Dermis microvascular lymphatic vessel endothelial cell (primary cell): ENCODE data around the gene PLPP3. TPM values are rescaled to one million over a fixed set of nuclear protein-coding genes. Genes with fewer than 3 reads are reported as not detected.
A peak's percentile ranks its signal among the peaks of the same experiment; 100 is the strongest.
"Not testable (repeated sequence)": the region's sequence is repeated elsewhere in the genome, so short reads cannot be mapped to it uniquely, and the experiment has no call there.

Source experiments
- DNase-seq, 2 donors: peaks; one replicate each; pipeline versions ENCODE4 v3.0.0 to v3.0.0-alpha.2; 2010; ENCODE audit warnings: low read depth in 2 of 2
- total RNA-seq: library from RNA; depleted of rRNA; stranded (reverse); fragments of >200 nt; gene quantifications from 2 replicates; pipeline ENCODE4 v1.2.1, GENCODE V29; 2014

PLPP3 gene
- total RNA-seq, result 22.6 and 59.7 TPM in 2 replicates

DNA sequence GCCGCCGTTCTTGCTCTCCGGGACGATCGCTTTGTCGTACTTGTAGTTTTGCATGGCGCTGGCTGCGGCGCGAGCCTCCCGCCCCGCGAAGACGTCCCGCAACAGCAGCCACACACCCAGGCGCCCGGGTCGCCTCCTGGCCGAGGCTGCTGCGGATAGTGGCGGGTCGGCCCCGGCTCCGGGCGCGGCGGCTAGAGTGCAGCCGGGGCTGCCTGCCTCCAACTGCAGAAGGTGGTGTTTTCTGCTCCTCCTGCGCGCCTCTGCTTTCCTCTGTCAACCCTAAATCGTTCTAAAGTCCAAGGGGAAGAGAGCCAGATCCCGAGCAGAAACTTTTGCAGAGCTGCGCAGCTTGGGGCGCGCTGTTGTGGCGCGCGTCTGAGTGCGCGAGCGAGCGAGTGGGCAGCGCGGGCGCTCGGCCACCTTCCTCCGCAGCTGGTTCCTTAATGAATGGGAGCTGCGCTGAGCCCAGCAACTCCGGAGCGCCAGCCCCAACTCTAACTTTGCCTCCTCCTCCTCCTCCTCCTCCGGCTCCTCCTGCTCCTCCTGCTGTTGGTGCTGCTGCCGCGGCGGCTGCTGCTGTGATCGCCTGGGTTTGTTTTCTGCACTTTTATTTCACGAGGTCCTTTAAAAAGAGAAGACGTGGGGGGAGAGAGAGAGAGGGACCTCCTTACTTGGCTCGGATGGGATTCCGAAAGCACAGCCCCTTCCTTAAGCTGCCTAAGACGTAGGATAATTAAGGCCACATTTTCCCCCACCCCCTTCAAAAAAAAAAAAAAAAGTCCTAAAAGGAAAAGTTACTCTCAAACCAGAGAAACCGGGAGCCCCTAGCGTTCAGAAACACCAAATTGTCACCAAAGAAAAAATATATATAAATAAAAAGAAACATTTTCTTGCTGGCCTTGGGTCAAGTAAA lies at the start of gene PLPP3:
Gene PLPP3, minus strand, starts transcription at position 601 of the 913 bp plus-strand sequence. Its CDS starts 547 bp downstream, at position 54.
- DNase-seq, result peak in 1 of 2 donors; percentile 91

DNA sequence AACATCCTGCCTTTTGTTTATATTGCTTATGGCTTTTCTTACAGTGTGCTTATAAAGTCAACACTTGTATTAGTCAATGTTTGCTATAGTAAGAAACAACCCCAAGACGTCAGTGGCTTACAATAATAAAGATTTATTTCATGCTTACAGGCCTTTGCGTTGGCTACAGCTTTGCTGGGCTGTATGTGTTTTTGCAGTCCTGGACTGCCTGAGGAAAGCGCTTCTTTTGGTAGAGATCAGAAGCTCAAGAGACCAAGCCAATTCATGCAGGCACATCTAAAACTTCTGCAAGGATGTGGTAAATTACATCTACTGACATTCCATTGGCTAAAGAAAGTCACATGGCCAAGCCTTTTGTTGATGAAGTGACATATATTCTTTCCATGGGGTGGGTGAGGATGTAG lies 48.3 kb upstream of the PLPP3 start:
- no peak for DNase-seq

DNA sequence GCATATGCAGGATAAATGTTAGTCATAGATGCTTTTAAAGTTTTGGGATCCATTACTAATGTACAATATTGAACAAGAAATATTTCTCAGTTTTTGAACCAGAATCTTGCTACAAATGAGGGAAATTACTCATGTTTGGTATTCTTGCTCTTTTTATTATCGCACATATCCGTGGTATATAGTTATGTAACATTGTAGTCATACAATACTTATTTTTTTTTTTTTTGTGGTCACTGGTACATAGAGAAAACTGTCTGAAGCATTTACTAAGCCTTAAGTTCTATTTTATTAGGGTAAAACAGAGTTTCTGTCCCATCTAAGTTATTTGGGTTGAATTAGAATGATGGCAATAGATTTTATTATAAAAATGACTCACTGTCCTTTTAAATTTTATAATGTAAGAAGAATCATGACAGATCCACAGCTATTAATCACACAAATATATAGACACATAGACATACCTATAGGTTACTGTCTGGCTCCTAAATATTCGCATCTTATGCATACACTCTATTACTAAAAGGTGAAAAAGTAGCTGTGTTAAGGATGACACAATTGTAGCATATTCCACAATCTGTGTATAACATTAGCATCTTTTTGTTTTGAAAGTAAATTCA lies 47.8 kb upstream of the PLPP3 start:
- DNase-seq, result no peak

DNA sequence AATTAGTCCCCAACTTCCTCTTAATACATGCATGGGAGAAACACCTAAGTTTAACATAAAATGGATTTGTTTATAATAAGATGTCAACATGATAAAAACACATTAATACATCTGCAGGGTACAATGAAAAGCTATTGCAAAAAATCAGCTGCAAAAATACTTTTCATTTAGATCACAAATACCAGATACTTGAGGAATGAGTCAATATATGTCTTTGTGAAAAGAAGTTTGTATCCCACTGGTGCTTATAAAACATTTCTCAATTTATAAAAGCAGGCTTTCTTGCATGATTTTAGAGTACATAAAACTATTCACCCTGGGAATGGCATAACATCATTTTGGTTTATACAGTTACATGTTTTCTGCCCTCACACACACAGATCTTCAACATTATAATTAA lies 47.2 kb upstream of the PLPP3 start:
- no peak for DNase-seq

DNA sequence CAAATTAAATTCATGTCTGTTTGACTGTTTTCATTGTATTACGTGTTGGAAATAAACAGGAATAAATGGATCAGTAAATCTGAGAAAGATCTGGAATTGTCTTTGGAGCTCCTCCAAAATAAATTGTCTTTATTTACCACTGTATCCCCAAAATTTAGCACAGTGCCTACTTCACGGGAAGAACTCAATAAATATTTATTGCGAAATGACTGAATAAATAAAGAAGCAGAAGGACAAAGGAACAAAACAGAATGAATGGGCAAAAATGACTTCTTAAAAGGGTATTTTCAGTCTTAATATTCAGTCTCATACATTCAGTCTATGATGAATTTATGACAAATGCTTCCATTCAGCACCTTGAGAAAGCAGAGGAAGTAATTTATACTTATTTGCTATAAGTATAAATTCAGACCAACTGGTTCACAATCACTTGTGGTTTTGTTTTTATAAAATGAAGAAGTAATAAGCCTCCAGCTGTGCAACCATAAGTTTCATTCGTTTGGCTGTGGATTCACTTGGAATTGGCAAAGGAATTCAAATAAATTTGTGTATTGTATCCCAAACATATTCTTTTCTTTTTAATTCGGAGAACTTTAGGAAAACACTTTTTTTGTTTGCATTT lies 46.6 kb upstream of the PLPP3 start:
- DNase-seq, result no peak

DNA sequence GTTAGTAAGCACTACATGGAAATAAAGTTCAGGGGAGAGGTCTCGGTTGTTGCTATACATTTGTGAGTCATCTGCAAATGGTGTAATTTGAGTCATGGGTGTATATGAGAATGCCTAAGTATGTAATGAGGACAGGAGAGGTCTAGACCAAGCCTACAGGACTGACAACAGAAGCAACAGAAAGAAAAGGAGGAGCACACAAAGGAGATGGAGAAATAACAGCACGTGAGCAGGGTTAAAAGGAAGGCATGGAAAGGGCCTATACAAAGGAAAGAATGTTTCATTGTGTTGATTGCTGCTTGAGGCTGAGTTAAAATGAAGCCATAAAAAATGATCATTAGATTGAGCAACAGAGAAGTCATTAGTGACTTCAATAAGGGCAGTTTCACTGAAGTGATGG lies 37.8 kb upstream of the PLPP3 start:
- DNase-seq, result no peak

DNA sequence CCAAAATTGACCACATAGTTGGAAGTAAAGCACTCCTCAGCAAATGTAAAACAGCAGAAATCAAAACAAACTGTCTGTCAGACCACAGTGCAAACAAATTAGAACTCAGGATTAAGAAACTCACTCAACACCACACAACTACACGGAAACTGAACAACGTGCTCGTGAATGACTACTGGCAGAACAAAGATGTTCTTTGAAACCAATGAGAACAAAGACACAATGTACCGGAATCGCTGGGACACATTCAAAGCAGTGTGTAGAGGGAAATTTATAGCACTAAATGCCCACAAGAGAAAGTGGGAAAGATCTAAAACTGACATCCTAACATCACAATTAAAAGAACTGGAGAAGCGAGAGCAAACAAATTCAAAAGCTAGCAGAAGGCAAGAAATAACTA lies 31.4 kb upstream of the PLPP3 start:
- DNase-seq, result not testable (repeated sequence)

DNA sequence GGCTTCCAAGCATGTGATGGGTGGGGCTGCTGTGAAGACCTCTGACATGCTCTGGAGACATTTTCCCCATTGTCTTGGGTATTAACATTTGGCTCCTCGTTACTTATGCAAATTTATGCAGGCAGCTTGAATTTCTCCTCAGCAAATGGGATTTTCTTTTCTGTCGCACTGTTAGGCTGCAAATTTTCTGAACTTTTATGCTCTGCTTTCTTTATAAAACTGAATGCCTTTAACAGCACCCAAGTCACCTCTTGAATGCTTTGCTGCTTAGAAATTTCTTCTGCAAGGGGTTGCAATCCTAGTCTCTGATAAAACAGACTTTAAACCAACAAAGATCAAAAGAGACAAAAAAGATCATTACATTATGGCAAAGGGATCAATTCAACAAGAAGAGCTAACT lies 30.7 kb upstream of the PLPP3 start:
- not testable (repeated sequence) for DNase-seq

DNA sequence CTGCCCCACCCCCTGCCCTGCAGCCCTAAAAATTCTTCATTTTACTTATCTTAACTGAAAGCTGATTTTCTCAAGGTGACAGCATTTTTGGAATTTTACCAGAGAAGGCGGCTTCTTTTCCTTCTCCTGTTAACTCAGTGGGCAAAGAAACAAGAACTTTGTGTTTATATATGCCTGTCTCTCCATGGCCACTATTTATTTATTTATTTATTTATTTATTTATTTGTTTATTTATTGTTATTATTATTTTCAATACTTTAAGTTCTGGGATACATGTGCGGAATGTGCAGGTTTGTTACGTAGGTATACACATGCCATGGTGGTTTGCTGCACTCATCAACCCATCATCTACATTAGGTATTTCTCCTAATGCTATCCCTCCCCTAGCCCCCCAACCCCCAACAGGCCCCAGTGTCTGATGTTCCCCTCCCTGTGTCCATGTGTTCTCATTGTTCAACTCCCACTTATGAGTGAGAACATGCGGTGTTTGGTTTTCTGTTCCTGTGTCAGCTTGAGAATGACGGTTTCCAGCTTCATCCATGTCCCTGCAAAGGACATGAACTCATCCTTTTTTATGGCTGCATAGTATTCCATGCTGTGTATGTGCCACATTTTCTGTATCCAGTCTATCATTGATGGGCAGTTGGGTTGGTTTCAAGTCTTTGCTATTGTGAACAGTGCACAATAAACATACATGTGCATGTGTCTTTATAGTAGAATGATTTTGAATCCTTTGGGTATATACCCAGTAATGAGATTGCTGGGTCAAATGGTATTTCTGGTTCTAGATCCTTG lies 16.2 kb upstream of the PLPP3 start:
- not testable (repeated sequence) for DNase-seq

DNA sequence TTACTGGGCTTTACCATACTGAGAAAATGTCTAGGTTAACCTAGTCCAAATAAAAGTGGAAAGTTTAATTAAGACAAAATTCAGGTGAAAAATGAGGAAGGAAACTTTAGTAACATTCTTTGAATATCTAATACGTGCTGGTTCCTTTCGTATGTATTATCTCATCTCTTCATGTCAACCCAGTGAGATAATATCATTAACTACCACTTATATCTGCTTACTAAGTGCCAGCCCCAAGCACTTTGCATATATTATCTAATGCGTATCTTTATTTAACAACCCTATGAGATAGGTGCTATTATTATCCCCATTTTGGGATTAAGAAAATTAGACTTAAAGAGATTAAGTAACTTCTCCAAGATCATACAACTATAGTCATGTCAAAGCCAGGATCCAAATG lies 12.5 kb upstream of the PLPP3 start:
- DNase-seq, result no peak

DNA sequence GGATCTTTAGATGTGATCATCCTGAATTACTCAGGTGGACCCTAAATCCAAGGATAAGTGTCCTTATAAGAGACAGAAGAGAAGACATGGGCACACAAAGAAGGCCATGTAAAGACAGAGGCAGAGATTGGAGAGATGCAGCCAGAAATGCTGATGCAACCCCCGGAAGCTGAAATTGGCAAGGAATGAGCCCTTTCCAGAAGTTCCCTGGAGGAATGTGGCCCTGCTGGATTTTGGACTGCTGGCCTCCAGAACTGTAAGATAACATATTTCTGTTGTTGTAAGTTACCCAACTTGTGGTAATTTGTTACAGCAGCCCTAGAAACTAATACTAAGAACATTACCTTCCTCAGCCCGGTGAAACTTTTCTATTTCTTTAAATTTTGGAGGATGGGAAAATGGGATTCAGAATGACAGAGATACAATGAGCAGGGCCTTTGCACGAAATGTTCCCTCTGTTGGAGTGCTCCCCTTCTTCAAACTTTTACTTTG lies 11.2 kb upstream of the PLPP3 start:
- DNase-seq, result no peak

DNA sequence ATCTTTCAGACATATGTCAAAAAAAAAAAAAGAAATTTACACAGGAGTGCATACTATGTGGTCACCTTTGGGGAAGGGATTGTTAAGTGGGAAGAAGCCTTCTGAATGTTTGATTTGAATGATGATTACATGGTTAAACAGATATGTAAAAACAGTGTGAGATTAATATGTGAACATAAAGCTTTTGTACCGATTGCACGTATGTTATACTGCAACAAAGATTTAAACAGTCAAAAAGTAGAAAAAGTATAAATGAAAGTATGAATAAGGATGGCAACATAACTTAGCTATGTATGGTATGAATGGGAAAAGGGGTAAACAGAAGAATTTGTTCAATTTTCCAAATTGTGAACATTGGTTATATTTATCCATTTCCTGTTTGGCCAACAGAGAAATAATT lies 10.0 kb upstream of the PLPP3 start:
- no peak for DNase-seq

DNA sequence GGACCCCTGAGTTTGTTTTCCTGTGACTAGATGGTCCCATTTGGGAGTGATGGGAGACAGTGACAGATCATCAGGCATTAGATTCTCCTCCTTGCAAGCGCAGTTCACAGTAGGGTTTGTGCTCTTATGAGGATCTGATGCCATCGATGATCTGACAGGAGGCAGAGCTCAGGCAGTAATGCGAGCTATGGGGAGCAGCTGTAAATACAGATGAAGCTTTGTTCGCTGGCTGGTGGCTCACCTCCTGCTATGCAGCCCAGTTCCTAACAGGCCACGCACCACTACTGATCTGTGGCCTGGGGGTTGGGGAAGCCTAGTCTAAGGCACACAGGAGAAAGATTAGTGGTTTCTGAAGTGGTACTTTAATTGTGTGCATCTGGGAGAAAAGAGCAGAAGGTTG lies 7.1 kb upstream of the PLPP3 start:
- no peak for DNase-seq

DNA sequence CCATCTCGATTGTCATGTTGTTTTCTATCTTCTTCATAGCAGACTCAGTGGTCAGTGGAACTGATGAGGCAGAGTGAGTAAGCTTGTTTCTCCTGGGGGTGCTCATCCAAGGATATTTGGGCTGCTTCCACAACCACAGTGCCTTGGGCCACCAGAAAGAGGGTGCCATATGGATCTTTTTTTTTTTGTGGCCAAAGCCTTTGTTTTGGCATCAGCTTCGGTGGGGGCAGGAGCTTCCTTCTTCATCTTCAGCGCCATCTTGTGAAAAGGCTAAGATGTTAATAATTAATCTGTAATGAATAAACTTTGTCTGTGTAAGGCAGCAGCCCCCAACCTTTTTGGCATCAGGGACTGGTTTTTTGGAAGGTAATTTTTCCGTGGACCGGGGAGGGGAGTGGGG lies 6.6 kb upstream of the PLPP3 start:
- no peak for DNase-seq

DNA sequence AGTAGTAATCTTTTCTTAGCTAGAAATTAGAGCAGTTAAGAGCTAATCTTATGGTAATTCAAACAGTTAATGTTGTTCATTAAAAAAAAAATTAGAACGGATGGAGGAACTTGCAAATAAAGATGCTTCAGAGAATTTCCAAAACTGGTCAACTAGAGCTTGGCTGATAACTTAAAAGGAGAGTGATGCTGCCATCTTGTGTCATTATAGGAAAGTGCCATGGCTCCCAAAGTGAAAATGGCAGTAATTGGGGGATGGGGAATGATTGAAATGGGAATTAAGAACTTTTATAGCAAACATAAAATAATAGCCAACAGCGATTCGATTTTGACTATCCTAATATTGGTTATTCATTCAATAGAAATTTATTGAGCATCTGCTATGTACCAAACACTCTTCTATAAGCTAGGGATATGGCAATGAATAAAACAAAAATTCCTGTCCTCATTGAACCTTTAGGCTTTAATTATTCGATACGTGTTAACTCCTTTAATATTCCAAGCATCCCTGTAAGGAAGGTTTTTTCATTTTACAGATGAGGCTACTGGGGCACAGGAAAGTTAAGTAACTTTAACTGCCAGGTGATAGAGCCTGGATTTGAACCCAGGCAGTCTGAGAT lies 5.7 kb upstream of the PLPP3 start:
- peak; percentile 50 to 70 for DNase-seq

DNA sequence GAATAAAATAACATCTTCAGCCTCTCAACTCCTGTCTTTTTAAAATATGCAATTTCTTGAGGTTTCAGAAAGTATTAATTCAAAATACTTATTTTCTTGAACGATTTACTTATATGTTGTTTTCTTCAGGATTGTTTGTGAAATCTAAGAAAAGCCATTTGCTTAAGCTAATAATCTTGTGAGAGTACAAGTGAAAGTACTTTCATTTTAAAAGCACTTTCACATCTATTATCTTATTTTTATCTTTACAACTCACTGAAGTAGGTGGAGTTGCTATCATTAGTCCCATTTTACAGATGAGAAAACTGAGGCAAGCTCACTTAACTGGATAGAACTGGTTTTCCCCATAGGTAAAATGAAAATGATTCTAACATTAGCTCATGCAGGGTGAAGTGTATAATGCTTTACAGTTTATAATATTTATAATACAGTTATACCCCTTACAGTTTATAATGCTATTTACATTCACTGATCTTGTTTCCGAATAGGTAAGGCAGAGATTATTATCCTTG lies 4.7 kb upstream of the PLPP3 start:
- no peak for DNase-seq

DNA sequence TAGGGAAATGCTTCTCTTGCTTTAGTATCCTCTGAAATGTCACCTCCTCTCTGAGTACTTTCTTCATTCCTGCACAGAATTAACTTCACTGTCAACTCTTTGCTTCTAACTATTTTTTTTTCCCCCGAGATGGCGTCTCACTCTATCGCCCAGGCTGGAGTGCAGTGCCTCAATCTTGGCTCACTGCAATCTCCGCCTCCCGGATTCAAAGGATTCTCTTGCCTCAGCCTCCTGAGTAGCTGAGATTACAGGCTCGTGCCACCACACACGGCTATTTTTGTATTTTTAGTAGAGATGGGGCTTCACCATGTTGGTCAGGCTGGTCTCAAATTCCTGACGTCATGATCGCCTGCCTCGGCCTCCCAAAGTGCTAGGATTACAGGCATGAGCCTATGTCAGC lies 1.4 kb upstream of the PLPP3 start:
- no peak for DNase-seq

DNA sequence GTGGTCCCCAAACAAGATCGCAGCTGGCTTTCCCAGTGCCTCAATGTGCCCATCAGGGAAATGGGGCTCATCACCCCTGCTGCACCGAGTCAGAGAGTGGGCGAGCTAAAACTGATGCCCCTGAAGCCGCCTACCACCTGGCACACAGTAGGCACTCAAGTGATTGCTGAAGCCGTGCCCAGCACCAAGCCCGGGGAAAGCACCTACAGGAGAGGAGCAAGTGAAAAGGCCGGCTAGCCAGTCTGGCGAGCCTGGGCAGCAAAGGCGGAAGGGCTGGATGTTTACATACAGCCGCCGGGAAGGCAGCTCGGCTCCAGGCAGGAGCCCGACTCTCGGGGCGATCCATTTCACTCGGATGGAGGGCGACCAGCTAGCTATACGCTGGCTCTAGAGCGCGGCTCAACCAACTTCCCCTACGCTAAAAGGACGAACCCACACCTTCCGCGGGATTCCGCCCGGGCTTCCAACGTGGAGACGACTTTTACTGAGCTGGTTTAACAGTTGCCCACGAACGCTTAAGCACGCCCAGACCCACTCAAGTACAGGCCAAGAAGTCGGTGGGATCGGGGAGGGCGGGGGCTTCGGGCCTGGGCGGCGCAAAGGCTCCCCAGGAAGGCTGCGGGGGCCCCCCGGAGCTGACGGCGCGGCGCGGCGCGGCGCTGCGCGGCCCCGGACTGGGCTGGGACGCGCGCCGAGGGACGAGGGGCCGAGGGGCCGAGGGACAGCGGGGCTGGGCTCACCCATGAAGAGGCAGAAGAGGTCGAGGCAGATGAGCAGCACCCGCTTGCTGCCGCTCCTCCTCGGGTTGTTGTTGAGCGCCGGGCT lies 1.0 kb downstream of the PLPP3 start:
- peak; percentile 36 to 80 for DNase-seq

DNA sequence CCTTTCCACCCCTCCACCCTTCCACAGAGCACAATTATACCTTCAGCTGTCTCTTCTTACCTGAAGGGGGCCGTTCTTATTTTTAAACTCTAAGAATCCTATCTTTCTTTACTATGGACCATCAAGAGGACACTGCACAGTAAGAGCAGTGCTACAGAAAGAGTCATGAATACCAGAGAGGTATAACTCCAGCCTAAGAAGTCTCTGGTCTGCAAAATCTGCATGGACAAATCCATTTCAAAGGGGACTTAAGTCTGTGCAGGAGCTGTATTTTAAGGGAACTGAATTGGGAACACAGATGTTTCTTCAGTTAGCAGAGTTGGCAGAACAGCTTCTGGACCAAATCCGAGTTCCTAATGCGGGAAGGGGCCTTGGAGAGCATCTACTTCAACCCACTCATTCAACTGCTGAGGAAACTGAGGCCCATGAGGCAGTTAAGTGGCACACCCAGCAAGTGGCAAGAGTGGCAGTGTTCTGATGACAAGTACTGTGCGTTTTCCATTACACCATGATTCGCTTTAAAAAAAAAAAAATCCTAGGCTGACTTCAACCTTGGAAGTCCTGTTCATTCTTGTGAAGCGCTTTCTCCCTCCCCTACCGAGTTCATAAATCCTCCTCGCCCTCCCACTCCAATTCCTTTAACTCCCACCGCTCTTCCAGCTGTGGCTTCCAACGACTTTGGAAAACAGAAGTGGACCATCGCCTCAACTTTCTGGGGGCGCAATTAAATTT lies 1.8 kb downstream of the PLPP3 start:
- peak in 1 of 2 donors; percentile 30 for DNase-seq
